Measurements from ENCODE around the gene ZFPL1.

GRCh38 chr11:65063532-65063931 lies 20.5 kb upstream of the ZFPL1 start:
- TF ChIP-seq, protein P1, sequence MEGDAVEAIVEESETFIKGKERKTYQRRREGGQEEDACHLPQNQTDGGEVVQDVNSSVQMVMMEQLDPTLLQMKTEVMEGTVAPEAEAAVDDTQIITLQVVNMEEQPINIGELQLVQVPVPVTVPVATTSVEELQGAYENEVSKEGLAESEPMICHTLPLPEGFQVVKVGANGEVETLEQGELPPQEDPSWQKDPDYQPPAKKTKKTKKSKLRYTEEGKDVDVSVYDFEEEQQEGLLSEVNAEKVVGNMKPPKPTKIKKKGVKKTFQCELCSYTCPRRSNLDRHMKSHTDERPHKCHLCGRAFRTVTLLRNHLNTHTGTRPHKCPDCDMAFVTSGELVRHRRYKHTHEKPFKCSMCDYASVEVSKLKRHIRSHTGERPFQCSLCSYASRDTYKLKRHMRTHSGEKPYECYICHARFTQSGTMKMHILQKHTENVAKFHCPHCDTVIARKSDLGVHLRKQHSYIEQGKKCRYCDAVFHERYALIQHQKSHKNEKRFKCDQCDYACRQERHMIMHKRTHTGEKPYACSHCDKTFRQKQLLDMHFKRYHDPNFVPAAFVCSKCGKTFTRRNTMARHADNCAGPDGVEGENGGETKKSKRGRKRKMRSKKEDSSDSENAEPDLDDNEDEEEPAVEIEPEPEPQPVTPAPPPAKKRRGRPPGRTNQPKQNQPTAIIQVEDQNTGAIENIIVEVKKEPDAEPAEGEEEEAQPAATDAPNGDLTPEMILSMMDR (IDR thresholded peaks at IDR 0.05; ENCODE audit: extremely low read depth in 1 of 2, insufficient read depth in 1 of 2, low read depth in 1 of 2, low read length in 2 of 2), result no peak
- TF ChIP-seq EZH2 (IDR thresholded peaks at IDR 0.05; ENCODE audit: borderline replicate concordance, low read depth, low read length, severe bottlenecking), result no peak
- no peak for TF ChIP-seq POLR2A (IDR thresholded peaks at IDR 0.05; ENCODE audit: low read depth, low read length)
- TF ChIP-seq MAX (IDR thresholded peaks at IDR 0.05; ENCODE audit: insufficient read depth, insufficient read length), result no peak
- TF ChIP-seq POLR2AphosphoS5 (IDR thresholded peaks at IDR 0.05; ENCODE audit: insufficient read depth, low read depth, low read length), result no peak
- TF ChIP-seq MYC (IDR thresholded peaks at IDR 0.05; ENCODE audit: low read depth, low read length), result no peak
- TF ChIP-seq JUN (IDR thresholded peaks at IDR 0.05; ENCODE audit: borderline replicate concordance, insufficient read depth, insufficient read length, low read depth), result no peak

All from endothelial cell of umbilical vein (primary cell).